Ascending aorta (tissue), 2 donors: ENCODE measurements around the gene OR1J1. TPM values are rescaled to one million over a fixed set of nuclear protein-coding genes. Genes with fewer than 3 reads are reported as not detected.

Experiments used
- DNase-seq, 2 donors: peaks; one replicate each; pipeline ENCODE4 v3.0.0-alpha.2; 2019; ENCODE audit warnings: low spot score in 2 of 2
- H3K27ac ChIP-seq, 2 donors: fragments of 200-600 bp; sonication (generic); one replicate each; pipeline ENCODE4 v1.5.1; 2016 to 2017; ENCODE audit warnings: mild to moderate bottlenecking in 1 of 2
- H3K27me3 ChIP-seq: fragments of 200-600 bp; sonication (generic); one replicate; pipeline ENCODE4 v1.5.1; 2017
- H3K36me3 ChIP-seq, 2 donors: fragments of 200-600 bp; sonication (generic); one replicate each; pipeline ENCODE4 v1.5.1; 2016
- H3K4me1 ChIP-seq, 2 donors: fragments of 200-600 bp; sonication (generic); one replicate each; pipeline ENCODE4 v1.5.1; 2016 to 2017; ENCODE audit warnings: mild to moderate bottlenecking in 1 of 2
- H3K4me3 ChIP-seq, 2 donors: fragments of 200-600 bp; sonication (generic); one replicate each; pipeline ENCODE4 v1.5.1; 2016 to 2017; ENCODE audit warnings: mild to moderate bottlenecking in 1 of 2
- H3K9me3 ChIP-seq, 2 donors: fragments of 200-600 bp; sonication (generic); one replicate each; pipeline ENCODE4 v1.5.1; 2016
- CTCF ChIP-seq, 3 experiments: fragments of 200-600 bp in 2 of 3; fragments of 450-650 bp in 1 of 3; sonication (generic) in 2 of 3; IDR thresholded peaks; one replicate each; pipeline ENCODE4 v1.5.1; 2016 to 2019; ENCODE audit warnings: antibody characterized with exemption in 3 of 3, mild to moderate bottlenecking in 1 of 3, moderate library complexity in 1 of 3
- intact Hi-C: fragments of 100-400 bp; cut with DNase I; formaldehyde crosslinking; loops from one replicate; pipeline ENCODE4 v1.15.1; 2023
- total RNA-seq: library from RNA; depleted of rRNA; stranded (reverse); fragments of >200 nt; gene quantifications from one replicate; pipeline ENCODE4 v1.1.0, GENCODE V29; 2016

Gene OR1J1
- not detected for total RNA-seq

DNA sequence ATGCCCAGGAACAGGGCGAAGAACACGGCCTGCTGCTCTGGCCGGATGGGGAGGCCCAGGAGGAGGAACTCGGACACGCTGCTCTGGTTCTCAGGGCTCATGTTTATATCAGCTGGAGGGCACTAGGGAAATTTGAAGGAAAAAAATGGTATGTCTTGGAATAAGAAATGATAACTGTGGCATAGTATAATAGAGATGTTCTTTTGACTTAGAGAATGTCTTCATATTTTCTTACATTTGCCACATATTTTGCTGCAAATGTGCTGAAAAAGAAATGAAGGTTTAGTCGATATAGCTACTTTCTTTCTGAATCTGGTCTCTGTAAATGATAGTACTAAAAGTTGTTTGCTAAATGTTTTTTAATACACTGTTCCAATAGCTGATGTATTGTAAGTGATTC is at the start of gene OR1J1:
Gene OR1J1, minus strand, starts transcription at position 101 of the 400 bp plus-strand sequence. Its CDS starts 0 bp downstream, at position 101.
- no peaks in the 10 kb centered on the region for H3K9me3 ChIP-seq
- no peak within 1 kb of the TSS for H3K4me3 ChIP-seq
- intact Hi-C loops = no loop called here
- no peaks in the 10 kb centered on the region for H3K36me3 ChIP-seq
- H3K27me3 ChIP-seq = no peaks in the 10 kb centered on the region
- DNase-seq = no peak
- H3K4me1 ChIP-seq = no peaks in the 10 kb centered on the region
- TF ChIP-seq CTCF (IDR thresholded peaks at IDR 0.05) = no peak
- no peak within 1 kb of the TSS for H3K27ac ChIP-seq

DNA sequence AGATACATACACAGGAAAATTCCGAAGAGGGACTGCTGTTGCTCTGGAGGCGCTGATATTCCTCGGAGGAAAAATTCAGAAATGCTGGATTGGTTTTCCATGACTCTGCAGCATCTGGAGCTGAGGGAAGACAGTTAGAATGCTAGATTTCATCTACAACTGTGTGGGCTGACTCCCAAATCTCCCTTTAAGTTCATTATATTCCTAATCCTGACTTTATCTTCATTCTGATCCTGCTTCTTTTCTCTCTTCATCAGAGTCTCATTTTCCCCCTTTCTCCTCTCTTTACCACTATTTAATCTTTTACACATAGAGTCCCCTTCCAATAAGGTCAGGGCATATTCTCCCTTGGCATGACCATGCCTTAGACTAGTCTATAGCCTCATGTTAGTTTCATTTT is 49.5 kb upstream of the OR1J1 start, which contains the start of gene OR1N1:
Gene OR1N1, minus strand, starts transcription at position 101 of the 400 bp plus-strand sequence. Its CDS starts 0 bp downstream, at position 101.
- no peaks in the 10 kb centered on the region for H3K27me3 ChIP-seq
- H3K9me3 ChIP-seq = no peaks in the 10 kb centered on the region
- H3K4me1 ChIP-seq = no peaks in the 10 kb centered on the region
- no peaks in the 10 kb centered on the region for H3K36me3 ChIP-seq
- H3K27ac ChIP-seq = no peak within 1 kb of the TSS
- no peak for TF ChIP-seq CTCF (IDR thresholded peaks at IDR 0.05)
- no peak for DNase-seq
- intact Hi-C loops = no loop called here
- H3K4me3 ChIP-seq = no peak within 1 kb of the TSS

DNA sequence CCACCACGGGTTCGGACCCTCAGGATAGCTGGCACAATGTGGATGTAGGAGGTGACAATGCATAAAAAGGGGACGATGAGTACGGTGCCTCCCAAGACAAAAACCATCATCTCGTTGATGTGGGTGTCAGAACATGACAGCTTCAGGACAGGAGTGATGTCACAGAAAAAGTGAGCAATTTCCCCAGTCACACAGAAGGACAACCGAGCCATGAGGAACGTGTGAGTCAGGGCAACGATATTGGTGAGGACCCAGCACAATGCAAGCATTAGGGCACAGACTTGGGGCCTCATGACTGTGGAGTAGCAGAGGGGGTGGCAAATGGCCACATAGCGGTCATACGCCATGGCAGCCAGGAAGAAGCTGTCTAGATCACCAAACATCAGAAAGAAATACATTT is 48.9 kb upstream of the OR1J1 start:
- DNase-seq = no peak
- Histone ChIP-seq H3K9me3 (no peaks in the 10 kb centered on the region), H3K27me3 (no peaks in the 10 kb centered on the region), H3K4me3 (no peak overlapping the region), H3K4me1 (no peaks in the 10 kb centered on the region), H3K27ac (no peak overlapping the region), H3K36me3 (no peaks in the 10 kb centered on the region)
- intact Hi-C loops = no loop called here
- TF ChIP-seq CTCF (IDR thresholded peaks at IDR 0.05) = no peak

GRCh38 chr9:122519376-122519775 is 41.6 kb upstream of the OR1J1 start:
- Histone ChIP-seq H3K9me3 (no peaks in the 10 kb centered on the region), H3K4me1 (no peaks in the 10 kb centered on the region), H3K27me3 (no peaks in the 10 kb centered on the region), H3K4me3 (no peak overlapping the region), H3K27ac (no peak overlapping the region), H3K36me3 (no peaks in the 10 kb centered on the region)
- no peak for DNase-seq
- intact Hi-C loops = no loop called here
- TF ChIP-seq CTCF (IDR thresholded peaks at IDR 0.05) = no peak

GRCh38 chr9:122518841-122519240 is 41.1 kb upstream of the OR1J1 start, which contains the start of gene OR1J4:
Gene OR1J4, plus strand, starts transcription at chr9:122519141. Its CDS starts 0 bp downstream, at chr9:122519141.
- no peak for DNase-seq
- H3K36me3 ChIP-seq = no peaks in the 10 kb centered on the region
- H3K27me3 ChIP-seq = no peaks in the 10 kb centered on the region
- H3K4me3 ChIP-seq = no peak within 1 kb of the TSS
- TF ChIP-seq CTCF (IDR thresholded peaks at IDR 0.05) = no peak
- intact Hi-C loops = no loop called here
- no peaks in the 10 kb centered on the region for H3K4me1 ChIP-seq
- no peak within 1 kb of the TSS for H3K27ac ChIP-seq
- no peaks in the 10 kb centered on the region for H3K9me3 ChIP-seq

DNA sequence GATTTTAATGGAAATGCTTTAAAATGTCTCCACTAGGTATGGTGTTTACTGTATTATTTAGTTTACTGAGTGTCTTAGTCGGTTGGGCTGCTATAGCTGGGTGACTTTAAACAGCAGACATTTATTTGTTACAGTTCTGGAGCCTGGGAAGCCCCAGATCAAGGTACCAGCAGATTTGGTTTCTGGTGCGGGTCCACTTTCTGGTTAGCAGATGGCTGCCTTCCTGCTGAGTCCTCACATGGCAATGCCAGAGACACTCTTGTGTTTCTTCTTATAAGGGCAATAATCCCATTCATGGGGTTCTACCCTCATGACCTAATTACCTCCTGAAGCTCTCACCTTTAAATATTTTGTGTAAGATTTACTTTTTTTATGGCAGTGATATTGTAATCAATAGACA is 40.5 kb upstream of the OR1J1 start:
- Histone ChIP-seq H3K4me3 (no peak overlapping the region), H3K27ac (no peak overlapping the region), H3K27me3 (no peaks in the 10 kb centered on the region), H3K4me1 (no peaks in the 10 kb centered on the region), H3K36me3 (no peaks in the 10 kb centered on the region), H3K9me3 (no peaks in the 10 kb centered on the region)
- TF ChIP-seq CTCF (IDR thresholded peaks at IDR 0.05) = no peak
- intact Hi-C loops = no loop called here
- DNase-seq = no peak
